Non-pigmented ciliary epithelial cell (primary cell): ENCODE data around the gene ELAC1.
A peak's percentile ranks its signal among the peaks of the same experiment; 100 is the strongest.

Experiments
- DNase-seq: peaks from one replicate; pipeline ENCODE4 v3.0.0-alpha.2; 2010; ENCODE audit warnings: low read depth

ELAC1 gene

GRCh38 chr18:51020536-51020935 lies 52.7 kb downstream of the ELAC1 start:
- no peak for DNase-seq

GRCh38 chr18:51021226-51021965 lies 53.6 kb downstream of the ELAC1 start:
- DNase-seq = no peak

- DNase-seq = no peak
These were observed 57.7 kb downstream of the ELAC1 start for GRCh38 chr18:51025512-51025911.

GRCh38 chr18:51028201-51028805 lies 60.5 kb downstream of the ELAC1 start:
- DNase-seq = no peak

GRCh38 chr18:51029378-51029693 lies 61.5 kb downstream of the ELAC1 start:
- no peak for DNase-seq

GRCh38 chr18:51029694-51030536 lies 62.1 kb downstream of the ELAC1 start, which contains the start of gene SMAD4:
TSS of gene SMAD4 (plus strand) at chr18:51030213. CDS start at chr18:51047047, 16,834 bp downstream.
- peak; percentile 69 for DNase-seq

- DNase-seq = no peak
These were observed 62.9 kb downstream of the ELAC1 start for GRCh38 chr18:51030537-51031258.

- no peak for DNase-seq
These were observed 64.4 kb downstream of the ELAC1 start for GRCh38 chr18:51032193-51032592.

- DNase-seq = no peak
These were observed 69.4 kb downstream of the ELAC1 start for GRCh38 chr18:51037230-51037629.
